Astrocyte (in vitro differentiated cells and primary cell): ENCODE results near the gene MYCBP2. TPM values are rescaled to one million over a fixed set of nuclear protein-coding genes. Genes with fewer than 3 reads are reported as not detected.

Experiments used
- total RNA-seq: library from RNA; stranded (reverse); gene quantifications from 2 replicates; pipeline ENCODE4 v1.2.1, GENCODE V29; 2021

The MYCBP2 gene
- total RNA-seq, 1 donor from 2014 or later, result 72.3 TPM

Other genes with a start within 250 kb of the MYCBP2 start
- gene SCEL, start 208.6 kb upstream of the MYCBP2 start, total RNA-seq, result 0.27 TPM in 1 of 2 replicates, not detected in the other